Measurements from ENCODE around the gene BLM.

Gene BLM

DNA sequence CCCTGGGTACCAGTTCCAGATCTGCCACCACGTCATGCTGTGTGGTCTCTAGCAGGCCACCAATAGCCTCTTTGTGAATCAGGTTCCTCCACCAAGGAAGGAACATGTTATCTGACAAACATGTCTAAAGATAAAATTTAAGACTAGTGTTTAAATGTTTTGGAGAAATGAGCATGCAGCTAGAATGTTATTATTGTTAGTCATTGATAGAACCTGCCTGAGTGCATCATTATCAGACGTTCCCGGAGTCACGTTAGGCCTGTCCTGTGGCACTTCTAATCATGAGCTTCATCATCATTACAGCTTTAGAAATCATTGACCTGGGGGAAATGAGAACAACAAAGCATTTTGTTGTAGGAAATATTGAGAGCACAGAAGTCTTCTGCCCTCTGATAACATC is 92.4 kb downstream of the BLM start:
- DNase-seq (ENCODE audit: extremely low spot score): no peak
- no peak for TF ChIP-seq BHLHE40 (IDR thresholded peaks at IDR 0.05; ENCODE audit: borderline replicate concordance)
- TF ChIP-seq ELF4 (IDR thresholded peaks at IDR 0.05): no peak
- ChIA-PET POLR2A (no interaction called here), CTCF (no interaction called here)

DNA sequence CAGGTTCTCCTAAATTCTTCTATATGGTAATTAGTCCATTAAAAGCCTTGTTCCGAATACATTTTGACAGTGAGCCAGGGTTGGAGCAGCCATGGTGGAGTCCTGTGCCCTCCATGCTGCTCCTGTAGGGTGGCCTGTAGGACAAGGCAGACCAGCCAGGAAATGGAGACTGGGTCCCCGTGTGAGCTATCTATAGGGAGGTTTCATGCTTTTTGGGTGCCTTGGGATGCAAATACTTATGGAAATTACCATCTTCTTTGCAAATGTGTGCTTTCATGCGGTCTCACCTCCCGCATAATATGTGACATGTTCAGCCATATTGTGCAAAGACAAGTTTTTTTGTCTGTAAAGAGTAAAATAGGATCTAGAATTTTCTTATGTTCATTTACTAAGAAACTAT is 93.2 kb downstream of the BLM start:
- no peak for DNase-seq (ENCODE audit: extremely low spot score)
- POLR2A ChIA-PET: no interaction called here
- CTCF ChIA-PET: no interaction called here
- no peak for TF ChIP-seq HDGF (IDR thresholded peaks at IDR 0.05; ENCODE audit: borderline replicate concordance)
- no peak for TF ChIP-seq NFRKB (IDR thresholded peaks at IDR 0.05)
- TF ChIP-seq FOXA1 (IDR thresholded peaks at IDR 0.05): no peak
- TF ChIP-seq FOXK2 (IDR thresholded peaks at IDR 0.05): no peak
- TF ChIP-seq ZNF384 (IDR thresholded peaks at IDR 0.05): no peak
- no peak for TF ChIP-seq FOXM1 (IDR thresholded peaks at IDR 0.05; ENCODE audit: borderline replicate concordance)
- no peak for TF ChIP-seq CTBP1 (IDR thresholded peaks at IDR 0.05; ENCODE audit: borderline replicate concordance)
- TF ChIP-seq TARDBP (IDR thresholded peaks at IDR 0.05): no peak
- TF ChIP-seq ARNT (IDR thresholded peaks at IDR 0.05): no peak
- no peak for TF ChIP-seq BHLHE40 (IDR thresholded peaks at IDR 0.05; ENCODE audit: borderline replicate concordance)
- TF ChIP-seq L3MBTL2 (conservative IDR thresholded peaks at IDR 0.05): no peak
- TF ChIP-seq SP1 (IDR thresholded peaks at IDR 0.05): no peak
- TF ChIP-seq, protein P1, sequence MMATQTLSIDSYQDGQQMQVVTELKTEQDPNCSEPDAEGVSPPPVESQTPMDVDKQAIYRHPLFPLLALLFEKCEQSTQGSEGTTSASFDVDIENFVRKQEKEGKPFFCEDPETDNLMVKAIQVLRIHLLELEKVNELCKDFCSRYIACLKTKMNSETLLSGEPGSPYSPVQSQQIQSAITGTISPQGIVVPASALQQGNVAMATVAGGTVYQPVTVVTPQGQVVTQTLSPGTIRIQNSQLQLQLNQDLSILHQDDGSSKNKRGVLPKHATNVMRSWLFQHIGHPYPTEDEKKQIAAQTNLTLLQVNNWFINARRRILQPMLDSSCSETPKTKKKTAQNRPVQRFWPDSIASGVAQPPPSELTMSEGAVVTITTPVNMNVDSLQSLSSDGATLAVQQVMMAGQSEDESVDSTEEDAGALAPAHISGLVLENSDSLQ (IDR thresholded peaks at IDR 0.05): no peak
- no peak for TF ChIP-seq ELF4 (IDR thresholded peaks at IDR 0.05)
- no peak for TF ChIP-seq LEF1 (IDR thresholded peaks at IDR 0.05; ENCODE audit: borderline replicate concordance)
- TF ChIP-seq SUZ12 (IDR thresholded peaks at IDR 0.05): no peak

DNA sequence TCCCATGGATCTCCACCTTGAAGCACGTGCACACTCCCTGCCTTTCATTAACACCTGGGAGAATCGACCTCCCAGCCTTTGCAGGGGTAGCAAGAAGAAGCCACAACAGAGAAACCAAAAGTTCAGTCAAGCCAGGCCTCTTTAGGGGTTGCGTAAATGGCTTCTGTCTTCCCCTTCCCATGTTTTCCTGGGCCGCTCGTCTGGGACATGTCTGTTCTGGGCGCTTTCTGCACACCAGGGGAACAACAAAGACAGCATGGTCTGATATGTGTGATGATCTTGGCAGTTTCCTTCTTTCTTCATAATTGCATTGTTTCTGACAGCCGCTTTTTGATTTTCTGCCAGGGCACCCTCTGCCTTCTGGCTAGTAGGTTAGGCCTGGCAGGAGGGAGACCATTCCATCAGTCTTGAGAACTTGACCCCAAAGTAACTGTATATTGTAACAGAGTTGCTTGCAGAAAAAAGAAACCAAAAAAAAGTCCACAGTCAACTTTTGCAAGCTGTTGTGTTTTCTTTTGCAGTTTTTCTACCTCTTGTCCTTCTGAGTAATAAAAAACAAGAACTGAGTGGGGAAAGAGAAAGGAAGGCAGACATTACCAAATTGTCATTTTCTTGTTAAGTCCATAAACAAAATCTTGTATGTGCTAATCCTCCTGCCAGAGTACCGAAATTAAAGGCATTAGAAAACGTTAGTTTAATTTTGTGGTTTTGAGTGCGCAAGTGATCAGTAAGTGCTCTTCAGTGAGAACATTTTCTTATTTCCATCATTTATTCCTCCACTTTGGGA is 95.2 kb downstream of the BLM start:
- ChIA-PET POLR2A (no interaction called here), CTCF (interaction anchor here (1.3 kb wide), 1 partner anchor 73 kb away, joined by 5 read pairs; no protein-coding TSS in a partner anchor)
- no peak for DNase-seq (ENCODE audit: extremely low spot score)
- TF ChIP-seq CTBP1 (IDR thresholded peaks at IDR 0.05; ENCODE audit: borderline replicate concordance): no peak
- TF ChIP-seq, protein P1 (IDR thresholded peaks at IDR 0.05): no peak
- no peak for TF ChIP-seq FOXM1 (IDR thresholded peaks at IDR 0.05; ENCODE audit: borderline replicate concordance)

DNA sequence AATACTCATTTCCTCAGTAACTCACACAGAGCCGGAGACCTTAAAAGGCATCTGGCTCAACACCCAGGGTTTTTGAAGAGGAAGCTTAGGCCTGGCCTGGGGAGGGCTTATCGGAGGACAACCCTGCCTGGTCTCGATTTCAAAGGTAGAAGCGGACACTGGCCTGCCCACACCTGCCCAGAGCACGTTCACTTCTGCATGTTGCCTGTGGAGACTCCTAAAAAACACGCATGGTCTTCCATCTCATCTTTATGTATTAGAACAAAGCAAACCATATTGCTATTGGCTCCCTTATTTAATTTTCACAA is 95.8 kb downstream of the BLM start:
- DNase-seq (ENCODE audit: extremely low spot score): no peak
- TF ChIP-seq, protein P1 (IDR thresholded peaks at IDR 0.05): no peak
- TF ChIP-seq HDGF (IDR thresholded peaks at IDR 0.05; ENCODE audit: borderline replicate concordance) (no peak), SP1 (IDR thresholded peaks at IDR 0.05) (no peak), FOXK2 (IDR thresholded peaks at IDR 0.05) (no peak), ZNF384 (IDR thresholded peaks at IDR 0.05) (no peak), TARDBP (IDR thresholded peaks at IDR 0.05) (no peak), FOXM1 (IDR thresholded peaks at IDR 0.05; ENCODE audit: borderline replicate concordance) (no peak), LEF1 (IDR thresholded peaks at IDR 0.05; ENCODE audit: borderline replicate concordance) (no peak), FOXA1 (IDR thresholded peaks at IDR 0.05) (no peak), SUZ12 (IDR thresholded peaks at IDR 0.05) (no peak), BHLHE40 (IDR thresholded peaks at IDR 0.05; ENCODE audit: borderline replicate concordance) (no peak), L3MBTL2 (conservative IDR thresholded peaks at IDR 0.05) (no peak), ARNT (IDR thresholded peaks at IDR 0.05) (no peak)
- ChIA-PET CTCF (interaction anchor here (0.7 to 1.3 kb wide), 2 partner anchors 9 to 72 kb away, joined by 3 to 5 read pairs; no protein-coding TSS in a partner anchor), POLR2A (no interaction called here)

DNA sequence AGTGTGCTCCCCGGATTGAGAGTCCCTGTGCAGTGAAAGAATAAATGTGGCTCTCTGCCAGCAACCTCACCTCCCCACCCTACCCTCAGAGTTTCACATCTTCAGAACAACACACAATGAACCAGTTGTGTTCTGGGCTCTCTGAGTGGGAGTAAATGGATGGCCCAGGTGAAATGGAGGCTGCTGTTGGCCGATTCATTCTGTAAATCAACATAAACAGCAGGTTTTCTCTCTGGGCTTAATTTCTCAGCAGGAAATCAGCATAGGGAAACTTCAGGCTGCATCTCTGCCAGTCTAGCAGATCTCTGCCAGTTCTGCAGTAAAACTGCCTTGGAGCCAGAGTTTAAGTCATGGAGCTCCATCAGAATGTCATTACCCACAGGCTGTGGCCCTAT is 96.6 kb downstream of the BLM start:
- TF ChIP-seq FOXA1 (IDR thresholded peaks at IDR 0.05) (no peak), L3MBTL2 (conservative IDR thresholded peaks at IDR 0.05) (no peak), TARDBP (IDR thresholded peaks at IDR 0.05) (no peak), HDGF (IDR thresholded peaks at IDR 0.05; ENCODE audit: borderline replicate concordance) (no peak), ARNT (IDR thresholded peaks at IDR 0.05) (no peak), FOXK2 (IDR thresholded peaks at IDR 0.05) (no peak), LEF1 (IDR thresholded peaks at IDR 0.05; ENCODE audit: borderline replicate concordance) (no peak), CTBP1 (IDR thresholded peaks at IDR 0.05; ENCODE audit: borderline replicate concordance) (no peak), SUZ12 (IDR thresholded peaks at IDR 0.05) (no peak), ZNF384 (IDR thresholded peaks at IDR 0.05) (no peak), ELF4 (IDR thresholded peaks at IDR 0.05) (no peak), BHLHE40 (IDR thresholded peaks at IDR 0.05; ENCODE audit: borderline replicate concordance) (no peak)
- TF ChIP-seq, protein P1 (IDR thresholded peaks at IDR 0.05): no peak
- ChIA-PET CTCF (interaction anchor here (1.3 kb wide), 1 partner anchor 71 kb away, joined by 5 read pairs; no protein-coding TSS in a partner anchor), POLR2A (no interaction called here)
- no peak for DNase-seq (ENCODE audit: extremely low spot score)
